H9 (cell line): ENCODE results near the gene PREB. TPM values are rescaled to one million over a fixed set of nuclear protein-coding genes. Genes with fewer than 3 reads are reported as not detected.

Experiments used
- DNase-seq: peaks from one replicate; pipeline ENCODE4 v3.0.0-alpha.2; 2017
- H2AFZ ChIP-seq: one replicate; pipeline ENCODE4 v1.6.1; 2013; ENCODE audit warnings: mild to moderate bottlenecking, low read length, control low read depth, moderate library complexity
- H2AK5ac ChIP-seq: 2 replicates; pipeline ENCODE4 v1.6.1; 2013; ENCODE audit warnings: low read length, control low read depth, mixed read lengths; ENCODE audit not compliant: insufficient read length
- H2BK120ac ChIP-seq: one replicate; pipeline ENCODE4 v1.6.1; 2013; ENCODE audit warnings: low read depth, mild to moderate bottlenecking, low read length, control low read depth, inconsistent platforms; ENCODE audit not compliant: poor library complexity, severe bottlenecking
- H2BK12ac ChIP-seq: 2 replicates; pipeline ENCODE4 v1.6.1; 2013; ENCODE audit warnings: low read length, control low read depth, mixed read lengths, low read depth; ENCODE audit not compliant: insufficient read length
- H2BK15ac ChIP-seq: 2 replicates; pipeline ENCODE4 v1.6.1; 2013; ENCODE audit warnings: low read depth, low read length, control low read depth
- H2BK20ac ChIP-seq: one replicate; pipeline ENCODE4 v1.6.1; 2013; ENCODE audit warnings: low read depth, mild to moderate bottlenecking, low read length, control low read depth, inconsistent platforms; ENCODE audit not compliant: poor library complexity, severe bottlenecking
- H2BK5ac ChIP-seq: 2 replicates; pipeline ENCODE4 v1.6.1; 2013; ENCODE audit warnings: low read length, control low read depth, mixed read lengths; ENCODE audit not compliant: insufficient read length
- H3K14ac ChIP-seq: 2 replicates; pipeline ENCODE4 v1.6.1; 2013; ENCODE audit warnings: low read length, control low read depth; ENCODE audit not compliant: insufficient read depth
- H3K18ac ChIP-seq: 2 replicates; pipeline ENCODE4 v1.6.1; 2013; ENCODE audit warnings: low read depth, mild to moderate bottlenecking, mixed read lengths, low read length, control low read depth; ENCODE audit not compliant: insufficient read length
- H3K23ac ChIP-seq: 2 replicates; pipeline ENCODE4 v1.6.1; 2013; ENCODE audit warnings: low read length, control low read depth, mixed read lengths, low read depth; ENCODE audit not compliant: insufficient read length
- H3K23me2 ChIP-seq: 2 replicates; pipeline ENCODE4 v1.6.1; 2013; ENCODE audit warnings: low read depth, mild to moderate bottlenecking, mixed read lengths, low read length, control low read depth; ENCODE audit not compliant: insufficient read length, poor library complexity, severe bottlenecking
- H3K27ac ChIP-seq: 2 replicates; pipeline ENCODE4 v1.5.1; 2013; ENCODE audit warnings: low read length, control low read depth, mixed read lengths, low read depth; ENCODE audit not compliant: insufficient read length
- H3K27me3 ChIP-seq: 2 replicates; pipeline ENCODE4 v1.6.1; 2013; ENCODE audit warnings: low read length, control low read depth, inconsistent platforms; ENCODE audit not compliant: insufficient read depth
- H3K4ac ChIP-seq: 2 replicates; pipeline ENCODE4 v1.6.1; 2013; ENCODE audit warnings: low read depth, mild to moderate bottlenecking, control low read depth, inconsistent platforms, low read length, moderate library complexity
- H3K4me1 ChIP-seq: 2 replicates; pipeline ENCODE4 v1.6.1; 2013; ENCODE audit warnings: low read length, control low read depth, inconsistent platforms; ENCODE audit not compliant: insufficient read depth
- H3K4me2 ChIP-seq: 2 replicates; pipeline ENCODE4 v1.6.1; 2013; ENCODE audit warnings: low read length, control low read depth, mixed read lengths; ENCODE audit not compliant: insufficient read length, insufficient read depth
- H3K56ac ChIP-seq: 2 replicates; pipeline ENCODE4 v1.6.1; 2013; ENCODE audit warnings: low read depth, mild to moderate bottlenecking, mixed read lengths, low read length, control low read depth; ENCODE audit not compliant: insufficient read length
- H3K79me1 ChIP-seq: 2 replicates; pipeline ENCODE4 v1.6.1; 2013; ENCODE audit warnings: low read depth, mild to moderate bottlenecking, moderate library complexity, low read length, control low read depth, inconsistent platforms; ENCODE audit not compliant: insufficient read depth, poor library complexity, severe bottlenecking
- H3K79me2 ChIP-seq: 2 replicates; pipeline ENCODE4 v1.6.1; 2013; ENCODE audit warnings: low read length, control low read depth, inconsistent platforms; ENCODE audit not compliant: insufficient read depth
- H3K9ac ChIP-seq: 2 replicates; pipeline ENCODE4 v1.6.1; 2013; ENCODE audit warnings: low read length, control low read depth, mixed read lengths; ENCODE audit not compliant: insufficient read length; ENCODE audit errors: extremely low read depth
- H3K9me3 ChIP-seq: one replicate; pipeline ENCODE4 v1.6.1; 2013; ENCODE audit warnings: low read depth, low read length, inconsistent platforms; ENCODE audit not compliant: control insufficient read depth
- H3T11ph ChIP-seq: one replicate; pipeline ENCODE4 v1.6.1; 2013; ENCODE audit warnings: mild to moderate bottlenecking, low read length, control low read depth, inconsistent platforms
- H4K20me1 ChIP-seq: one replicate; pipeline ENCODE4 v1.6.1; 2013; ENCODE audit not compliant: control insufficient read depth, insufficient read length, insufficient read depth
- H4K5ac ChIP-seq: 2 replicates; pipeline ENCODE4 v1.6.1; 2013; ENCODE audit warnings: low read depth, mild to moderate bottlenecking, mixed read lengths, low read length, control low read depth; ENCODE audit not compliant: insufficient read length
- H4K8ac ChIP-seq: replicated peaks from 2 replicates; pipeline ENCODE4 v1.6.1; 2013; ENCODE audit warnings: low read length, control low read depth, mixed read lengths, low read depth; ENCODE audit not compliant: insufficient read length
- H4K91ac ChIP-seq: 2 replicates; pipeline ENCODE4 v1.6.1; 2013; ENCODE audit warnings: low read depth, mild to moderate bottlenecking, moderate library complexity, mixed read lengths, low read length, control low read depth; ENCODE audit not compliant: insufficient read length
- H3K27ac Mint-ChIP-seq, 3 experiments: 2 replicates in 2 of 3; 3 replicates in 1 of 3; pipeline ENCODE4 v1.8.0; 2020 to 2021; ENCODE audit warnings: mixed read lengths in 3 of 3, mild to moderate bottlenecking in 1 of 3, moderate library complexity in 1 of 3
- H3K27me3 Mint-ChIP-seq: 2 replicates; pipeline ENCODE4 v1.8.0; 2021; ENCODE audit warnings: low read depth, mild to moderate bottlenecking, moderate library complexity, mixed read lengths
- H3K36me3 Mint-ChIP-seq, 3 experiments: 2 replicates in 2 of 3; 3 replicates in 1 of 3; pipeline ENCODE4 v1.8.0; 2020 to 2021; ENCODE audit warnings: low read depth in 3 of 3, mixed read lengths in 3 of 3; ENCODE audit not compliant: insufficient read depth in 1 of 3
- H3K4me1 Mint-ChIP-seq, 2 experiments: 2 replicates each; pipeline ENCODE4 v1.8.0; 2020; ENCODE audit warnings: mixed read lengths in 2 of 2
- H3K4me3 Mint-ChIP-seq, 2 experiments: 2 replicates in 1 of 2; 3 replicates in 1 of 2; pipeline ENCODE4 v1.8.0; 2020 to 2021; ENCODE audit warnings: mild to moderate bottlenecking in 2 of 2, mixed read lengths in 2 of 2, moderate library complexity in 1 of 2
- H3K9me3 Mint-ChIP-seq, 2 experiments: 2 replicates in 1 of 2; 3 replicates in 1 of 2; pipeline ENCODE4 v1.8.0; 2020; ENCODE audit warnings: mild to moderate bottlenecking in 2 of 2, mixed read lengths in 2 of 2, moderate library complexity in 1 of 2
- CTCF ChIP-seq: fragments of 200-600 bp; sonication (generic); conservative IDR thresholded peaks from 3 replicates; pipeline ENCODE4 v1.8.0; 2021; ENCODE audit warnings: antibody characterized with exemption, mild to moderate bottlenecking
- WGBS: extraction: QIAGEN DNeasy Blood & Tissue Kit; methylation state at CpG from one replicate; pipeline ENCODE4 v1.1.7; 2013; ENCODE audit warnings: missing lambda C conversion rate, low lambda C conversion rate, mixed read lengths; ENCODE audit not compliant: insufficient read length; ENCODE audit errors: extremely low coverage; 5-methylcytosine and 5-hydroxymethylcytosine counted together
- total RNA-seq: library from RNA; stranded (reverse); gene quantifications from 2 replicates; pipeline ENCODE4 v1.2.1, GENCODE V29; 2021

PREB gene
- total RNA-seq, 1 experiment from 2014 or later = 43.6 TPM

- Mint-ChIP-seq H3K4me3 (no peak overlapping the region), H3K27ac (peak overlapping the region in 2 of 3 experiments; percentile 49 to 74; a peak in 3 of 7 replicates), H3K36me3 (peaks cover 0 to 1% (median 0%) of the 10 kb centered on the region in 3 experiments; a peak in 4 of 7 replicates), H3K4me1 (peaks cover 8 to 10% of the 10 kb centered on the region in 2 experiments), H3K27me3 (peaks cover 10% of the 10 kb centered on the region; the same call in 1 of the 2 replicates), H3K9me3 (no peaks in the 10 kb centered on the region; a peak in 1 of 5 replicates)
- no peak overlapping the region for H2BK15ac ChIP-seq
- no peak overlapping the region for H3K4me2 ChIP-seq
- WGBS = no CpG with 5 or more reads among the region's 19 CpGs
- no peaks in the 10 kb centered on the region for H3K79me1 ChIP-seq
- H4K91ac ChIP-seq = no peak overlapping the region
- TF ChIP-seq CTCF = no peak
- no peaks in the 10 kb centered on the region for H3K4me1 ChIP-seq
- DNase-seq = no peak
- H2AFZ ChIP-seq = no peak overlapping the region
- no peaks in the 10 kb centered on the region for H3K9me3 ChIP-seq
- H3K27ac ChIP-seq = no peak overlapping the region
- H3K18ac ChIP-seq = no peak overlapping the region
- H2BK120ac ChIP-seq = no peak overlapping the region
- H2BK5ac ChIP-seq = no peak overlapping the region
- H2BK20ac ChIP-seq = no peak overlapping the region
- H3K9ac ChIP-seq = no peak overlapping the region
- no peak overlapping the region for H3K23ac ChIP-seq
- no peak overlapping the region for H4K8ac ChIP-seq
- no peak overlapping the region for H4K5ac ChIP-seq
- H2AK5ac ChIP-seq = no peak overlapping the region
- H3K23me2 ChIP-seq = no peaks in the 10 kb centered on the region
- H2BK12ac ChIP-seq = no peak overlapping the region
- no peaks in the 10 kb centered on the region for H3K27me3 ChIP-seq
- no peaks in the 10 kb centered on the region for H3K79me2 ChIP-seq
- no peak overlapping the region for H3K14ac ChIP-seq
- no peak overlapping the region for H3T11ph ChIP-seq
- H3K56ac ChIP-seq = no peak overlapping the region
- H3K4ac ChIP-seq = no peak overlapping the region
- peaks cover 3% of the 10 kb centered on the region for H4K20me1 ChIP-seq
Measured at GRCh38 chr2:27099334-27099955, 35.0 kb downstream of the PREB start.
